ENCODE measurements around the gene DDX25. TPM values are rescaled to one million over a fixed set of nuclear protein-coding genes. Genes with fewer than 3 reads are reported as not detected.
"Not testable (repeated sequence)": the region's sequence is repeated elsewhere in the genome, so short reads cannot be mapped to it uniquely, and the experiment has no call there.

The DDX25 gene
- total RNA-seq: under 1 TPM in 1 of 6 donors, not detected in 5; 0.31 TPM

DNA sequence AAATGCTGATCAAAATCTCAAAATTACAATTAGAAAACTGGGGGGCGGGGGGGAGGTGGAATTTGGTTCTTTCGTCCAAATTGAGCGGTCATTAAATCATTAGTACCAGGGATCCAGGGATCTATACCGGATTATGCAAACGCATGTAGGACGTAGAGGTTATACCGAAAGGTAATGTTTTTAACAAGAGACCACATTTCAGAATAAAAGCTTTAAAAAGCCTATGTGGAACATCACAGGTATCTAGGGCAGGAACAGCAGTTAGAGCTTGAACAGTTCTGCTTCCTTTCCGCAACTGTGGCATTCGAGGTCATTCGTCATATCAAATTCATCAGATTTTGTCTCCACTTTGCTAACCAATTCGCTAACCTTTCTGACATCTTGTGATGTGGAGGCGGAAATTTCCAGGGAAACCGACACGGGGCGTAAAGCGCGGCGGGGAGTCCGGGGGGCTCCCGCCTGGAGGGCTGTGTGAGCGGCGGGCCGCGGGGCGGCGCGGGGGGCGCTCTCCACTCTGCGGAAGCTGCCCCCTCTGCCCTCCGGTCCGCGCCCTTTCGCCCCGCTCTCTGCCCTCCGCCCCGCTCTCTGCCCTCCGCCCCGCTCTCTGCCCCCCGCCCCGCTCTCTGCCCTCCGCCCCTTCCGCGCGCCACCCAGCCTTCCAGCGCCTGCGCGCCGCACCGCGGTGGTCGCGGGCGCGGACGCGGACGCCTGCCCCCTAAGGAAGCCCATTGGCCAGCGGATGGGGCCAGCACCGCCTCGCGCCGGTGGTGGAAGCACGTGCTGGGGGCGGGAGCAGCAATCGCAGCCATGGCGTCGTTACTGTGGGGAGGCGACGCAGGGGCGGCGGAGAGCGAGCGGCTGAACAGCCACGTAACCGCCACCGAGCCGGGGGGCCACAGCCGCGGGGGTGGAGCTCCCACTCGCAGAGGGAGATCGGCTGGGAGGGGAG is at the start of gene DDX25:
Gene DDX25, plus strand, starts transcription at position 798 of the 949 bp plus-strand sequence. Its CDS starts 10 bp downstream, at position 808.
- H3K4me1 ChIP-seq: peaks cover 22 to 24% (median 24%) of the 10 kb centered on the region in 4 donors
- peaks cover 0 to 15% (median 7%) of the 10 kb centered on the region in 4 donors for H3K36me3 ChIP-seq
- ATAC-seq (ENCODE audit: low FRiP score in 2 of 2): no peak
- whole genome bisulfite sequencing, 2 donors: 4 to 13% methylated on average over 20 to 34 of the region's 81 CpGs
- H3K9me3 ChIP-seq: no peaks in the 10 kb centered on the region
- TF ChIP-seq EP300 (IDR thresholded peaks at IDR 0.05) (no peak), POLR2A (IDR thresholded peaks at IDR 0.05) (no peak), POLR2AphosphoS5 (IDR thresholded peaks at IDR 0.05) (no peak)
- TF ChIP-seq, protein P1, sequence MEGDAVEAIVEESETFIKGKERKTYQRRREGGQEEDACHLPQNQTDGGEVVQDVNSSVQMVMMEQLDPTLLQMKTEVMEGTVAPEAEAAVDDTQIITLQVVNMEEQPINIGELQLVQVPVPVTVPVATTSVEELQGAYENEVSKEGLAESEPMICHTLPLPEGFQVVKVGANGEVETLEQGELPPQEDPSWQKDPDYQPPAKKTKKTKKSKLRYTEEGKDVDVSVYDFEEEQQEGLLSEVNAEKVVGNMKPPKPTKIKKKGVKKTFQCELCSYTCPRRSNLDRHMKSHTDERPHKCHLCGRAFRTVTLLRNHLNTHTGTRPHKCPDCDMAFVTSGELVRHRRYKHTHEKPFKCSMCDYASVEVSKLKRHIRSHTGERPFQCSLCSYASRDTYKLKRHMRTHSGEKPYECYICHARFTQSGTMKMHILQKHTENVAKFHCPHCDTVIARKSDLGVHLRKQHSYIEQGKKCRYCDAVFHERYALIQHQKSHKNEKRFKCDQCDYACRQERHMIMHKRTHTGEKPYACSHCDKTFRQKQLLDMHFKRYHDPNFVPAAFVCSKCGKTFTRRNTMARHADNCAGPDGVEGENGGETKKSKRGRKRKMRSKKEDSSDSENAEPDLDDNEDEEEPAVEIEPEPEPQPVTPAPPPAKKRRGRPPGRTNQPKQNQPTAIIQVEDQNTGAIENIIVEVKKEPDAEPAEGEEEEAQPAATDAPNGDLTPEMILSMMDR (IDR thresholded peaks at IDR 0.05): no peak
- peaks cover 0 to 16% (median 7%) of the 10 kb centered on the region in 4 donors for H3K27me3 ChIP-seq
- no peak within 1 kb of the TSS for H3K27ac ChIP-seq
- peak in 1 of 2 donors; percentile 83 for DNase-seq
- peak within 1 kb of the TSS; percentile 18 to 71 (median 60) for H3K4me3 ChIP-seq

DNA sequence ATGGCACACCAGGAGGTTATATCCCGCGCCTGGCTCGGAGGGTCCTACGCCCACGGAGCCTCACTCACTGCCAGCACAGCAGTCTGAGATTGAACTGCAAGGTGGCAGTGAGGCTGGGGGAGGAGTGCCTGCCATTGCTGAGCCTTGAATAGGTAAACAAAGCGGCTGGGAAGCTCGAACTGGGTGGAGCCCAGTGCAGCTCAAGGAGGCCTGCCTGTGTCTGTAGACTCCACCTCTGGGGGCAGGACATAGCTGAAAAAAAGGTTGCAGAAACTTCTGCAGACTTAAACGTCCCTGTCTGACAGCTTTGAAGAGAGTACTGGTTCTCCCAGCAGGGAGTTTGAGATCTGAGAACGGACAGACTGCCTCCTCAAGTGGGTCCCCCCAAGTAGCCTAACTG is 46.6 kb upstream of the DDX25 start:
- not testable (repeated sequence) for H3K4me3 ChIP-seq; H3K27me3 ChIP-seq; H3K36me3 ChIP-seq; H3K9me3 ChIP-seq; ATAC-seq (ENCODE audit: low FRiP score in 2 of 2); H3K27ac ChIP-seq; H3K4me1 ChIP-seq
- 89 to 94% methylated on average over 7 to 9 of the region's 9 CpGs for WGBS, 2 donors
- peak in 1 of 2 donors; percentile 32 for DNase-seq

DNA sequence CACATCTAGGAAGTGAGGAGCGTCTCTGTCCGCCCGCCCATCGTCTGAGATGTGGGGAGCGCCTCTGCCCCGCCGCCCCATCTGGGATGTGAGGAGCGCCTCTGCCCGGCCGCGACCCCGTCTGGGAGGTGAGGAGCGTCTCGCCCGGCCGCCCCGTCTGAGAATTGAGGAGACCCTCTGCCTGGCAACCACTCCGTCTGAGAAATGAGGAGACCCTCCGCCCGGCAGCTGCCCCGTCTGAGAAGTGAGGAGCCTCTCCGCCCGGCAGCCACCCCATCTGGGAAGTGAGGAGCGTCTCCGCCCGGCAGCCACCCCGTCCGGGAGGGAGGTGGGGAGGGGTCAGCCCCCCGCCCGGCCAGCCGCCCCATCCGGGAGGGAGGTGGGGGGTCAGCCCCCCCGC is 41.5 kb upstream of the DDX25 start:
- H3K4me1 ChIP-seq; H3K36me3 ChIP-seq; H3K27ac ChIP-seq; H3K9me3 ChIP-seq; ATAC-seq (ENCODE audit: low FRiP score in 2 of 2); H3K27me3 ChIP-seq; H3K4me3 ChIP-seq: not testable (repeated sequence)
- DNase-seq: peak in 1 of 2 donors; percentile 63
- 90% methylated on average over 8 of the region's 33 CpGs; no CpG with 5 or more reads in 1 of the 2 donors for WGBS, 2 donors

DNA sequence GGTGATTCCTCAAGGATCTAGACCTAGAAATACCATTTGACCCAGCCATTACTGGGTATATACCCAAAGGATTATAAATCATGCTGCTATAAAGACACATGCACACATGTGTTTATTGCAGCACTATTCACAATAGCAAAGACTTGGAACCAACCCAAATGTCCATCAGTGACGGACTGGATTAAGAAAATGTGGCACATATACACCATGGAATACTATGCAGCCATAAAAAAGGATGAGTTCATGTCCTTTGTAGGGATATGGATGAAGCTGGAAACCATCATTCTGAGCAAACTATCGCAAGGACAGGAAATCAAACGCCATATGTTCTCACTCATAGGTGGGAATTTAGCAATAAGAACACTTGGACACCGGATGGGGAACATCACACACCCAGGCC is 39.0 kb upstream of the DDX25 start:
- H3K27me3 ChIP-seq; H3K36me3 ChIP-seq; H3K27ac ChIP-seq; H3K9me3 ChIP-seq; H3K4me3 ChIP-seq; H3K4me1 ChIP-seq; ATAC-seq (ENCODE audit: low FRiP score in 2 of 2); DNase-seq: not testable (repeated sequence)
- whole genome bisulfite sequencing, 2 donors: 88 to 96% methylated on average over 4 of the region's 4 CpGs

DNA sequence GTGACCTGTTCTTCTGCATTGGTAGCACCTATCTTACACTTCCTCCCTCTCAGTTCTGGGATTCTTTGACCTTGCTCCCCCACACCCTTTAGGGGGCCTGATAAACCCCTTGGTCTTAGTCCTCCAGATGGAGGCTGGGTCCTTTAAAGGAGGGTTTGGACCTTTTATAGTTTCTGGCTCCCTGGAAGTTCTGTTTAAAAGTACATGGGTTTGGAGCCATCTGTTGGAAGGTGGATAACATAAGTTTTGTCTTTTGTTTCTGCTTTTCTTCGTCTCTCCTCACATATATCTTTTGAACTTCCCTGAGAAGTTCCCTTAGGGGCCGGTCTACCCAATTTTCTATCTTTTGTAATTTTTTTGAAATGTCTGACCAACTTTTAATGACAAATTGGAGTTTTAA is 34.8 kb upstream of the DDX25 start:
- WGBS, 2 donors: 65 to 77% methylated on average over 2 of the region's 2 CpGs

DNA sequence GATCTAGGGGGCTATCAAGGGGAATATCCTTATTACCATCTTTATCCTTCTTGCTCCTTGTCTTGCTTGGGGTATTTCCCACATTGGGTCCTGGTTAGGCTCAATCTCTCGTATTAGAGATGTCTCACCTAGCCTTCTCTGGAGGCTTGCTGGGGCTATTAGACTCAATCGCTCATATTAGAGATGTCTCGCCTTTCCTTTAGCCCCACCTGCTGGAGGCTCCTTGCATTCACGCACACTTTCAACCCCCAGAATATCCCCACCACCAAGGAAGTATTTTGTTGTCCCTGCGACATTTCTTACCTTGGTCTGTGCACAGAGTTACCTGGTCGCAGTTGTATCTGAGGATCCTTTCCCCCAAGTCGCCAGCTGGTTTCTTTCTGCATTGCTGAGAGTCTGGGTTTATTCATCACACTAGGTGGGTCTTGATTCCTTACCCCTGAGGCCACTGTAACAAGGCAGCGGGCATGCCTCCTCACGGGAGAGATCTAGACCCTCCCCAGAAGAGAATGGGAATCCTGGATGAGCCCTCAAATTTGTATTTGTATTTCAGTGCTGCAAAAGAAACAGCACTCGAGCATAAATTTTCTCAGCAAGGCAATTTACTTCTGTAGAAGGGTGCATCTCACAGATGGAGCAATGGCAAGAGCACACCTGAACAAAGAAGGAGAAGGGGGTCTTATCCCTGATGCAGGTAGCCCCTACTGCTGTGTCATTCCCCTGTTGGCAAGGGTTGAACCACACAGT is 32.7 kb upstream of the DDX25 start:
- no peak overlapping the region for H3K4me3 ChIP-seq
- H3K27me3 ChIP-seq: no peaks in the 10 kb centered on the region
- peak in 1 of 2 donors; percentile 73 for ATAC-seq (ENCODE audit: low FRiP score in 2 of 2)
- TF ChIP-seq, protein P1 (IDR thresholded peaks at IDR 0.05): peak in 4 of 6 experiments; percentile 30 to 46 (median 38)
- no peak for TF ChIP-seq EP300 (IDR thresholded peaks at IDR 0.05)
- no peaks in the 10 kb centered on the region for H3K4me1 ChIP-seq
- no peaks in the 10 kb centered on the region for H3K36me3 ChIP-seq
- WGBS, 2 donors: 77 to 82% methylated on average over 10 of the region's 10 CpGs
- no peak overlapping the region for H3K27ac ChIP-seq
- no peak for DNase-seq
- no peaks in the 10 kb centered on the region for H3K9me3 ChIP-seq

More for the DNA sequence above, 34.8 kb upstream of the DDX25 start:
- Histone ChIP-seq H3K36me3 (no peaks in the 10 kb centered on the region), H3K27ac (no peak overlapping the region), H3K4me1 (no peaks in the 10 kb centered on the region), H3K27me3 (no peaks in the 10 kb centered on the region), H3K9me3 (no peaks in the 10 kb centered on the region), H3K4me3 (no peak overlapping the region)
- ATAC-seq (ENCODE audit: low FRiP score in 2 of 2): no peak
- TF ChIP-seq EP300 (IDR thresholded peaks at IDR 0.05) (no peak), POLR2AphosphoS5 (IDR thresholded peaks at IDR 0.05) (no peak), POLR2A (IDR thresholded peaks at IDR 0.05) (no peak)
- TF ChIP-seq, protein P1 (IDR thresholded peaks at IDR 0.05): no peak
- no peak for DNase-seq
